Measurements from ENCODE around the gene TMEM200C.
"Not testable (repeated sequence)": the region's sequence is repeated elsewhere in the genome, so short reads cannot be mapped to it uniquely, and the experiment has no call there.

The TMEM200C gene

GRCh38 chr18:5871426-5871825 lies 23.9 kb downstream of the TMEM200C start:
- no peak overlapping the region for H3K4me3 Mint-ChIP-seq
- H3K4me1 Mint-ChIP-seq, result no peaks in the 10 kb centered on the region
- no peak overlapping the region for H3K27ac Mint-ChIP-seq
- peaks cover 5% of the 10 kb centered on the region for H3K9me3 Mint-ChIP-seq
- H3K27me3 Mint-ChIP-seq, result peaks cover 7% of the 10 kb centered on the region
- no peaks in the 10 kb centered on the region for H3K36me3 Mint-ChIP-seq

GRCh38 chr18:5868218-5868854 lies 27.0 kb downstream of the TMEM200C start:
- Mint-ChIP-seq H3K4me3 (no peak overlapping the region), H3K36me3 (no peaks in the 10 kb centered on the region)

GRCh38 chr18:5865521-5865920 lies 29.8 kb downstream of the TMEM200C start:
- peaks cover 19% of the 10 kb centered on the region for H3K9me3 Mint-ChIP-seq
- peaks cover 19% of the 10 kb centered on the region for H3K27me3 Mint-ChIP-seq
- H3K36me3 Mint-ChIP-seq, result no peaks in the 10 kb centered on the region
- no peak overlapping the region for H3K27ac Mint-ChIP-seq
- H3K4me1 Mint-ChIP-seq, result no peaks in the 10 kb centered on the region
- H3K4me3 Mint-ChIP-seq, result no peak overlapping the region

More at GRCh38 chr18:5868218-5868854, 27.0 kb downstream of the TMEM200C start:
- Mint-ChIP-seq H3K4me1 (no peaks in the 10 kb centered on the region), H3K9me3 (peaks cover 5% of the 10 kb centered on the region), H3K27me3 (peaks cover 12% of the 10 kb centered on the region), H3K27ac (no peak overlapping the region)

- H3K4me3 Mint-ChIP-seq, result not testable (repeated sequence)
Observed at GRCh38 chr18:5862127-5862526, 33.2 kb downstream of the TMEM200C start.

GRCh38 chr18:5857180-5857579 lies 38.1 kb downstream of the TMEM200C start:
- Mint-ChIP-seq H3K9me3 (peaks cover 5% of the 10 kb centered on the region), H3K36me3 (no peaks in the 10 kb centered on the region), H3K27me3 (peaks cover 22% of the 10 kb centered on the region), H3K27ac (no peak overlapping the region), H3K4me3 (no peak overlapping the region), H3K4me1 (no peaks in the 10 kb centered on the region)

More at GRCh38 chr18:5862127-5862526, 33.2 kb downstream of the TMEM200C start:
- Mint-ChIP-seq H3K27me3 (peaks cover 19% of the 10 kb centered on the region), H3K9me3 (peaks cover 18% of the 10 kb centered on the region)
- H3K27ac Mint-ChIP-seq, H3K36me3 Mint-ChIP-seq, H3K4me1 Mint-ChIP-seq: not testable (repeated sequence)

GRCh38 chr18:5853253-5853652 lies 42.1 kb downstream of the TMEM200C start:
- Mint-ChIP-seq H3K9me3 (no peaks in the 10 kb centered on the region), H3K36me3 (no peaks in the 10 kb centered on the region), H3K4me1 (no peaks in the 10 kb centered on the region), H3K4me3 (no peak overlapping the region), H3K27ac (no peak overlapping the region), H3K27me3 (peaks cover 25% of the 10 kb centered on the region)

GRCh38 chr18:5851998-5852397 lies 43.3 kb downstream of the TMEM200C start:
- Mint-ChIP-seq H3K36me3 (no peaks in the 10 kb centered on the region), H3K27ac (no peak overlapping the region), H3K4me1 (no peaks in the 10 kb centered on the region), H3K27me3 (peaks cover 25% of the 10 kb centered on the region), H3K4me3 (no peak overlapping the region), H3K9me3 (no peaks in the 10 kb centered on the region)

- no peaks in the 10 kb centered on the region for H3K9me3 Mint-ChIP-seq
- H3K4me3 Mint-ChIP-seq, result no peak overlapping the region
- H3K27ac Mint-ChIP-seq, result no peak overlapping the region
- H3K27me3 Mint-ChIP-seq, result no peaks in the 10 kb centered on the region
- H3K4me1 Mint-ChIP-seq, result no peaks in the 10 kb centered on the region
- H3K36me3 Mint-ChIP-seq, result no peaks in the 10 kb centered on the region
Observed at GRCh38 chr18:5842653-5843052, 52.7 kb downstream of the TMEM200C start.

- Mint-ChIP-seq H3K27me3 (no peaks in the 10 kb centered on the region), H3K27ac (no peak overlapping the region), H3K36me3 (no peaks in the 10 kb centered on the region), H3K4me1 (no peaks in the 10 kb centered on the region), H3K9me3 (no peaks in the 10 kb centered on the region), H3K4me3 (no peak overlapping the region)
Observed at GRCh38 chr18:5841518-5841917, 53.8 kb downstream of the TMEM200C start.

- no peaks in the 10 kb centered on the region for H3K36me3 Mint-ChIP-seq
Observed at GRCh38 chr18:5840547-5840946, 54.8 kb downstream of the TMEM200C start.

GRCh38 chr18:5840025-5840424 lies 55.3 kb downstream of the TMEM200C start:
- Mint-ChIP-seq H3K36me3 (no peaks in the 10 kb centered on the region), H3K27me3 (no peaks in the 10 kb centered on the region), H3K27ac (no peak overlapping the region), H3K4me3 (no peak overlapping the region), H3K4me1 (no peaks in the 10 kb centered on the region), H3K9me3 (no peaks in the 10 kb centered on the region)

More at GRCh38 chr18:5840547-5840946, 54.8 kb downstream of the TMEM200C start:
- Mint-ChIP-seq H3K9me3 (no peaks in the 10 kb centered on the region), H3K27me3 (no peaks in the 10 kb centered on the region), H3K4me3 (no peak overlapping the region), H3K4me1 (no peaks in the 10 kb centered on the region), H3K27ac (no peak overlapping the region)

- no peak overlapping the region for H3K4me3 Mint-ChIP-seq
- no peaks in the 10 kb centered on the region for H3K4me1 Mint-ChIP-seq
- H3K27me3 Mint-ChIP-seq, result no peaks in the 10 kb centered on the region
- H3K9me3 Mint-ChIP-seq, result no peaks in the 10 kb centered on the region
- H3K27ac Mint-ChIP-seq, result no peak overlapping the region
- no peaks in the 10 kb centered on the region for H3K36me3 Mint-ChIP-seq
Observed at GRCh38 chr18:5839102-5839501, 56.2 kb downstream of the TMEM200C start.

Measured in activated naive CD4-positive, alpha-beta T cell treated with anti-CD3 and anti-CD28 coated beads, Interleukin-2, amount 50 U/mL, for 24 hours (primary cell).